Aorta (tissue), 5 donors: Measurements from ENCODE around the gene SPTBN1. TPM values are rescaled to one million over a fixed set of nuclear protein-coding genes. Genes with fewer than 3 reads are reported as not detected.

Source experiments
- ATAC-seq: fragments of 200-7000 bp; cut with Tn5 transposase; one replicate; pipeline ENCODE4 v1.9.1; 2022; ENCODE audit warnings: moderate library complexity; ENCODE audit not compliant: low FRiP score
- DNase-seq, 2 donors: peaks; one replicate each; pipeline ENCODE4 v3.0.0-alpha.2; 2020
- H3K27ac ChIP-seq, 2 donors: one replicate each; pipeline ENCODE4 v1.5.1; 2013; ENCODE audit warnings: low read length in 2 of 2, mild to moderate bottlenecking in 2 of 2, moderate library complexity in 2 of 2, control low read depth in 1 of 2, inconsistent platforms in 1 of 2, low read depth in 1 of 2
- H3K27me3 ChIP-seq, 2 donors: one replicate each; pipeline ENCODE4 v1.6.1; 2013; ENCODE audit warnings: control low read depth in 1 of 2, low read length in 1 of 2, mild to moderate bottlenecking in 1 of 2, moderate library complexity in 1 of 2; ENCODE audit not compliant: insufficient read depth in 2 of 2, control insufficient read depth in 1 of 2
- H3K36me3 ChIP-seq, 2 donors: one replicate each; pipeline ENCODE4 v1.6.1; 2013; ENCODE audit warnings: control low read depth in 1 of 2, low read length in 1 of 2, mild to moderate bottlenecking in 1 of 2; ENCODE audit not compliant: insufficient read depth in 2 of 2, control insufficient read depth in 1 of 2
- H3K4me1 ChIP-seq, 2 donors: one replicate each; pipeline ENCODE4 v1.6.1; 2013; ENCODE audit warnings: low read length in 2 of 2, control low read depth in 1 of 2, mild to moderate bottlenecking in 1 of 2, moderate library complexity in 1 of 2; ENCODE audit not compliant: insufficient read depth in 2 of 2, control insufficient read depth in 1 of 2
- H3K4me3 ChIP-seq, 2 donors: one replicate each; pipeline ENCODE4 v1.5.1; 2013; ENCODE audit warnings: low read length in 2 of 2, control low read depth in 1 of 2, mild to moderate bottlenecking in 1 of 2
- H3K9me3 ChIP-seq: one replicate; pipeline ENCODE4 v1.6.1; 2013; ENCODE audit warnings: mild to moderate bottlenecking, low read length; ENCODE audit not compliant: control insufficient read depth
- WGBS, 2 donors: extraction: QIAGEN DNeasy Blood & Tissue Kit; methylation state at CpG; one replicate each; pipeline ENCODE4 v1.1.7; 2013; 5-methylcytosine and 5-hydroxymethylcytosine counted together
- intact Hi-C, 2 donors: fragments of 100-400 bp; cut with DNase I; formaldehyde crosslinking; loops; one replicate each; pipeline versions ENCODE4 v1.14.2 to v1.15.0; 2022
- polyA plus RNA-seq, 2 donors: library from polyadenylated mRNA; stranded (reverse); fragments of 200-250 nt; gene quantifications; one replicate each; pipeline ENCODE4 v1.2.3, GENCODE V29; 2013
- total RNA-seq, 2 donors: library from RNA; stranded (reverse); fragmentation: NEBNext Ultra II Directional; extraction: Animal tissue kit (Norgen Biotek cat#: 25700); gene quantifications; one replicate each; pipeline ENCODE4 v1.2.1, GENCODE V29; 2021
- donor health status: healthy with polysubstance abuse.
- donor health status: Bipolar disorder and iron deficiency.
- donor health status: DM: no; HTN: no; CAD: no.
- donor health status: DM: no; HTN: no; CAD: no.
- donor health status: DM: yes; HTN: yes; CAD: no.

The SPTBN1 gene
- total and polyA plus RNA-seq, 4 donors, result 84.9 to 540 (median 218) TPM

- Histone ChIP-seq H3K4me3 (no peak overlapping the region), H3K27ac (no peak overlapping the region), H3K36me3 (no peaks in the 10 kb centered on the region), H3K27me3 (no peaks in the 10 kb centered on the region), H3K9me3 (no peaks in the 10 kb centered on the region), H3K4me1 (peaks cover 9 to 13% of the 10 kb centered on the region in 2 donors)
- ATAC-seq (no peak), DNase-seq (no peak)
- WGBS, 2 donors, result 91 to 95% methylated on average over 1 of the region's 1 CpG
- intact Hi-C loops, result no loop called here
Measured at GRCh38 chr2:54566896-54567295, 110.8 kb downstream of the SPTBN1 start.

DNA sequence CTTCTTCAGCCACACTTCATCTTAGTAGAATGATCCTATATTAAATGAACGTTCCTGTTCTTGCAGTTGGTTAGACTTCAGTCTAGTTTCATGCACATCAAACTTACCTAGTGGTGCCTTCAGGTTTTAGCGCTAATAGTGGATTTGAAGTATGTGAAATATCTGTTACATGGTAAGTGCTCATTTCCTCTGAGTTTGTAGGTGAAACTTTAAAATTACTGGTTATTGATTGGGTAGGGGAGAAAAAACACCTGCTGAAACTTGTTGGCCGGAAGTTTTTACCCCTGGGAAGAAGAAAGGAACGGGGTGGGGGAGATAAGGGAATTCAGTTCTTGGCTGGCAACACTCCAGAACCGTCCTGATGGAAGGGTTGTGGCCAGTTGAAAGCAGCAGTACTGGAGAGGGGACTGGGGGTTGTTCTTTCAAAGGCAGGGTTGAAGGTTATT is 112.8 kb downstream of the SPTBN1 start:
- no peak for ATAC-seq
- no peak overlapping the region for H3K27ac ChIP-seq

DNA sequence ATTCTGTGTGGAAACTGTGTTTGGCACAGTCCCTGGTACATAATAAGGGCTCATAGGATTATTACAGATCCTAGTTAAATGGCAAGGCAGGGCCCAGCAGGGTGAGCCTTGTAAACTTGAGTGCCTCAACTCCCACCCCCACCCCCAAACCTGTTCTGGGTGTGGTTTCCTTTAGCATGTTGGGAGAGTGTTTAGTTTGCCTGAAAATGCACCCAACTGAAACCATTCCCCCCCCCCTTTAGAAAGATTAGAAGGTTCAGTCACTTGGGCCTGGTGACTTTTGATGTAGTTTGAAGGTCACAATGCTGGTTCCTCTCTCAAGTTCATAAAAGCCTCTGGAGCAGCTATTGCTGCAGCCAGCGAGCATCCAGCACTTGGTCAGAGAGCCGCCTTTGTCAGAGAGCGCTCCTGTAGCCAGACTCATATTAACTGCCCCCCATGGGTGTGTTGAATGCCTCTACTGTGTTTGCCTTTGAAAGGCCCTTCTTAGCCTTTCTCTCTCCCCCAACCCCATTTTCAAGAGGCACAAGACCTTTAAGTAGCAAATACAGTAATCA is 113.7 kb downstream of the SPTBN1 start:
- intact Hi-C loops, result no loop called here
- no peak for ATAC-seq
- H3K4me1 ChIP-seq, result peaks cover 15 to 24% of the 10 kb centered on the region in 2 donors
- 95 to 97% methylated on average over 3 of the region's 3 CpGs for WGBS, 2 donors
- H3K4me3 ChIP-seq, result no peak overlapping the region
- peak overlapping the region in 1 of 2 donors; percentile 51 for H3K27ac ChIP-seq
- H3K36me3 ChIP-seq, result no peaks in the 10 kb centered on the region
- no peaks in the 10 kb centered on the region for H3K9me3 ChIP-seq
- H3K27me3 ChIP-seq, result no peaks in the 10 kb centered on the region
- DNase-seq, result no peak

More for the DNA sequence above, 112.8 kb downstream of the SPTBN1 start:
- DNase-seq, result no peak
- 48% methylated on average over 5 of the region's 5 CpGs for WGBS, 2 donors
- no peaks in the 10 kb centered on the region for H3K36me3 ChIP-seq
- H3K27me3 ChIP-seq, result no peaks in the 10 kb centered on the region
- no peak overlapping the region for H3K4me3 ChIP-seq
- no peaks in the 10 kb centered on the region for H3K9me3 ChIP-seq
- H3K4me1 ChIP-seq, result peaks cover 15 to 22% of the 10 kb centered on the region in 2 donors
- intact Hi-C loops, result no loop called here

- Histone ChIP-seq H3K27me3 (no peaks in the 10 kb centered on the region), H3K27ac (no peak overlapping the region), H3K9me3 (no peaks in the 10 kb centered on the region), H3K4me1 (peaks cover 15 to 24% of the 10 kb centered on the region in 2 donors), H3K36me3 (no peaks in the 10 kb centered on the region), H3K4me3 (no peak overlapping the region)
- no peak for ATAC-seq
- DNase-seq, result no peak
- 39 to 48% methylated on average over 5 of the region's 5 CpGs for WGBS, 2 donors
- intact Hi-C loops, result no loop called here
Measured at GRCh38 chr2:54570321-54570855, 114.3 kb downstream of the SPTBN1 start.

- Histone ChIP-seq H3K36me3 (no peaks in the 10 kb centered on the region), H3K4me1 (peaks cover 15 to 24% of the 10 kb centered on the region in 2 donors), H3K27me3 (no peaks in the 10 kb centered on the region), H3K27ac (peak overlapping the region; percentile 22 to 56), H3K9me3 (no peaks in the 10 kb centered on the region), H3K4me3 (no peak overlapping the region)
- 20 to 28% methylated on average over 10 of the region's 10 CpGs for WGBS, 2 donors
- intact Hi-C loops, result no loop called here
- peak; percentile 71 for ATAC-seq
- DNase-seq, result peak in 1 of 2 donors; percentile 66
Measured at GRCh38 chr2:54570925-54571694, 115.0 kb downstream of the SPTBN1 start.

GRCh38 chr2:54572262-54572635 is 116.1 kb downstream of the SPTBN1 start:
- Histone ChIP-seq H3K9me3 (no peaks in the 10 kb centered on the region), H3K27me3 (no peaks in the 10 kb centered on the region), H3K27ac (peak overlapping the region in 1 of 2 donors; percentile 34), H3K36me3 (no peaks in the 10 kb centered on the region), H3K4me1 (peaks cover 18 to 26% of the 10 kb centered on the region in 2 donors), H3K4me3 (no peak overlapping the region)
- WGBS, 2 donors, result 1 to 2% methylated on average over 4 of the region's 4 CpGs
- no peak for DNase-seq
- peak; percentile 77 for ATAC-seq
- intact Hi-C loops, result no loop called here

DNA sequence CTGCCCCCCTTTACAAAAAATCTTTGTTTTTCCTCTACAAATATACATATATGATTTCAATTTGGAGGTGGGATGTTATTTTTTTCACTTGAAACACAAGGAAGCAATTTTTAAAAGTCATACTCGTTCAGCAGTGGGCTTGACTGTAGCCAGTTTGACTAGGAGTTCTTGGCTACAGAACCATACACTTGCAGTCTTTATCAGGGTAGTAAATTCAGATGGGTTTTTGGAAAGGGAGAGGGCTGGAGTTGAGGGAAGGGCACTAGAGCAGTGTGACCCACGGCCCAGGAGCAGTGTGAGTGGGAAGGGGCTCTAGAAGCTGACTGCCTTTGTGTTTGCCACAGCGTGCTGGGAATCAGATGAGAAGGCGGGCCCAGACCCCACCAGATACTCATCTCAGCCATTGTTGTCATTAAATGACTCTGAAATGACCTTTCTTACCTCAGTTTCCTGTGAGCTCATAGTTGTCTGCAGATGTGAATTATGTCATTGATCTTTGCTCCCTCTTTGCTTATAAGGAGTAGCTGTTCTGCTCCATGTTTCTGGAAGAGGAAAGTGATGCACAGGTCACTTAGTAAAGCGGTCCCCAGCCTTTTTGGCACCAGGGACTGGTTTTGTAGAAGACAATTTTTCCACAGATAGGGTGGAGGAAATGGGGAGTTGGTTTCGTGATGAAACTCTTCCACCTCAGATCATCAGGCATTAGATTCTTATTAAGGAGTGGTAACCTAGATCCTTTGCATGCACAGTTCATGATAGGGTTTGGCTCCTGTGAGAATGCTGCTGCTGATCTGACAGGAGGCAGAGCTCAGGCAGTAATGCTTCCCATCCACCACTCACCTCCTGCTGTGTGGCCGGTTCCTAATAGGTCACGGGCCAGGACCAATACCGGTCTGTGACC is 116.8 kb downstream of the SPTBN1 start:
- Histone ChIP-seq H3K27me3 (no peaks in the 10 kb centered on the region), H3K27ac (peak overlapping the region; percentile 59 to 80), H3K4me1 (peaks cover 18 to 32% of the 10 kb centered on the region in 2 donors), H3K4me3 (no peak overlapping the region), H3K9me3 (no peaks in the 10 kb centered on the region), H3K36me3 (no peaks in the 10 kb centered on the region)
- intact Hi-C loops, result no loop called here
- DNase-seq (peak in 1 of 2 donors; percentile 75), ATAC-seq (no peak)
- WGBS, 2 donors, result 32 to 40% methylated on average over 9 of the region's 9 CpGs

DNA sequence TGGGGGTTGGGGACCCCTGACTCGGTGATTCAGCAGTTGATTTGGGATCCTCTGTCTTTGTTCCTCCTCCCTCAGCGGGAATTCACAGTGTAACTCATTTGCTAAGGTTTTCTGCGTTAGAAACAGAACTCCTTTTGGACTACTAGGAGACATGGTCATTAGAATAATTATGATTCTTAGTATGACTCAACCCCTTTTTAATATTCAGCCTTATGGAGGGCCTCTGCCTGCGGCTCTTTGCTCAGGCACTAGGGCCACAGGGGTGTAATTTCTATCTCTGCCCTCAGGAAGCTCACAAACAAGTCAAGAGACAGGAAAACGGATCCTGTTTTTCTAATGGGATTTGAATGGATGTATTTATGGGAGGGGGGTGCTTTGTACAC is 117.4 kb downstream of the SPTBN1 start:
- Histone ChIP-seq H3K9me3 (no peaks in the 10 kb centered on the region), H3K27me3 (no peaks in the 10 kb centered on the region), H3K27ac (peak overlapping the region in 1 of 2 donors; percentile 55), H3K4me1 (peaks cover 18 to 39% of the 10 kb centered on the region in 2 donors), H3K36me3 (no peaks in the 10 kb centered on the region), H3K4me3 (no peak overlapping the region)
- 66 to 73% methylated on average over 5 of the region's 5 CpGs for WGBS, 2 donors
- ATAC-seq, result no peak
- DNase-seq, result no peak
- intact Hi-C loops, result no loop called here
